Gastroesophageal sphincter (tissue), 3 donors: ENCODE data around the gene PCK2.

ENCODE experiments used
- CTCF ChIP-seq, 4 experiments: fragments of 200-600 bp in 2 of 4; fragments of 450-650 bp in 2 of 4; sonication (generic) in 1 of 4; IDR thresholded peaks; one replicate each; pipeline ENCODE4 v1.5.1; 2017 to 2019; ENCODE audit warnings: antibody characterized with exemption in 4 of 4, mild to moderate bottlenecking in 2 of 4, moderate library complexity in 2 of 4
- EP300 ChIP-seq: sonication (generic); formaldehyde crosslinking; IDR thresholded peaks from one replicate; pipeline ENCODE4 v1.6.1; 2017; ENCODE audit warnings: antibody characterized with exemption, mild to moderate bottlenecking
- POLR2A ChIP-seq, 2 donors: fragments of 450-650 bp; IDR thresholded peaks; one replicate each; pipeline ENCODE4 v1.6.1; 2017; ENCODE audit warnings: antibody characterized with exemption in 2 of 2, mild to moderate bottlenecking in 2 of 2, moderate library complexity in 1 of 2
- POLR2AphosphoS5 ChIP-seq: sonication (generic); formaldehyde crosslinking; IDR thresholded peaks from one replicate; pipeline ENCODE4 v1.6.1; 2017; ENCODE audit warnings: antibody characterized with exemption

DNA sequence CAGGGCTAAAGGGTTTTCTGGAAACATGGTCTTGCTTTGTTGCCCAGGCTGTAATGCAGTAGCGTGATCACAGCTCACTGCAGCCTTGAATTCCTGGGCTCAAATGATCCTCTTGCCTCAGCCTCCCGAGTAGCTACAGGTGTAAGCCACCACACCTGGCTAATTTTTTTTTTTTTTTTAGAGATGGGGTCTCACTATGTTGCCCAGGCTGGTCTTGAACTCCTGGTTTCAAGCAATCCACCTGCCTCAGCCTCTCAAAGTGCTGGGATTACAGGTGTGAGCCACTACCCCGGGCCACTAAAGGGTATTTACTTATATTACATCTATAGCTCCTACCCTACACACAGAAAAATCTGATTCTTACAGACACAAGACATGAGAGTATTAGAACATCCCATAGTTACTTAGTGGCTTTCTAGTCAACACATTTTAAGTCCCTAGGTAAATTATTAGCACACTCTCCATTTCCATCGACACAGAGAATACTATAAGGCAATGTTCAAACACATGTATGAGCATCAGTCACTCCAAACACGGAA is 14.3 kb downstream of the PCK2 start:
- TF ChIP-seq CTCF (IDR thresholded peaks at IDR 0.05) (no peak), POLR2AphosphoS5 (no peak), EP300 (no peak), POLR2A (IDR thresholded peaks at IDR 0.05) (no peak)
